ENCODE measurements around the gene PAQR3. TPM values are rescaled to one million over a fixed set of nuclear protein-coding genes. Genes with fewer than 3 reads are reported as not detected.

PAQR3 gene
- total and polyA plus RNA-seq, 2 of the 4 experiments (the other 2 are of a cell fraction): 11.5 to 11.8 TPM

- no TSS peak for BruUV-seq (replicated peaks)
- DNase-seq: no peak
Observed at GRCh38 chr4:78945651-78946179, 6.5 kb upstream of the PAQR3 start.

More at GRCh38 chr4:78945651-78946179, 6.5 kb upstream of the PAQR3 start:
- no peak overlapping the region for H3K4me3 ChIP-seq (ENCODE audit: insufficient read depth, low read depth, low read length)
- H2BK5ac ChIP-seq (ENCODE audit: low read depth, low read length, poor library complexity, severe bottlenecking): no peak overlapping the region
- no peak overlapping the region for H3K18ac ChIP-seq (ENCODE audit: low read depth, low read length)
- no peak overlapping the region for H4K91ac ChIP-seq (ENCODE audit: insufficient read depth, low read depth, low read length)
- intact Hi-C loops (cut with micrococcal nuclease) (no loop called here), dilution Hi-C loops (cut with HindIII; ENCODE audit: low sequenced_read_pairs, unreplicated experiment) (no loop called here), in situ Hi-C loops (cut with MboI; ENCODE audit: low sequenced_read_pairs) (loop anchor here (10.0 to 25.0 kb wide), 2 partner anchors 1249 to 1392 kb away; partner anchors contain the start of genes CFAP299 and PRDM8)
- no peak overlapping the region for H2BK120ac ChIP-seq (ENCODE audit: low read depth, low read length)
- TF ChIP-seq NFE2L2 (IDR thresholded peaks at IDR 0.05; ENCODE audit: low read depth, low read length): no peak
- TF ChIP-seq RCOR1 (IDR thresholded peaks at IDR 0.05; ENCODE audit: insufficient replicate concordance, low read length): no peak
- TF ChIP-seq FOS (IDR thresholded peaks at IDR 0.05; ENCODE audit: low read depth, low read length): no peak
- TF ChIP-seq CTCF (conservative IDR thresholded peaks at IDR 0.05; ENCODE audit: low read depth, low read length): no peak
- no peak for TF ChIP-seq RFX5 (IDR thresholded peaks at IDR 0.05; ENCODE audit: low read depth, low read length)
- TF ChIP-seq CHD1 (IDR thresholded peaks at IDR 0.05; ENCODE audit: low read depth, low read length): no peak
- no peak for TF ChIP-seq SMC3 (IDR thresholded peaks at IDR 0.05; ENCODE audit: low read depth, low read length)
- no peak for TF ChIP-seq MXI1 (IDR thresholded peaks at IDR 0.05; ENCODE audit: borderline replicate concordance, low read depth, low read length)
- TF ChIP-seq ELK1 (IDR thresholded peaks at IDR 0.05; ENCODE audit: borderline replicate concordance, low read depth, low read length): no peak
- TF ChIP-seq RAD21 (IDR thresholded peaks at IDR 0.05; ENCODE audit: low read length): no peak
- no peak for TF ChIP-seq USF2 (IDR thresholded peaks at IDR 0.05; ENCODE audit: low read depth, low read length)
- no peak for TF ChIP-seq MAZ (IDR thresholded peaks at IDR 0.05; ENCODE audit: borderline replicate concordance, low read depth, low read length)
- no peaks in the 10 kb centered on the region for H3K36me3 ChIP-seq (ENCODE audit: control insufficient read depth, insufficient read depth, low read length)
- H2AFZ ChIP-seq (replicated peaks; ENCODE audit: low read length, poor library complexity): no peak overlapping the region
- no peaks in the 10 kb centered on the region for H3K4me1 ChIP-seq (ENCODE audit: control insufficient read depth, insufficient read depth, low read length)
- no CpG with 5 or more reads among the region's 3 CpGs for WGBS, 2 experiments (ENCODE audit: extremely low coverage in 2 of 2, insufficient read length in 1 of 2)
- H4K5ac ChIP-seq (ENCODE audit: low read depth, low read length): no peak overlapping the region
- ChIA-PET CTCF (no interaction called here), POLR2A (ENCODE audit: unreplicated experiment) (no interaction called here)
- H2AK5ac ChIP-seq (ENCODE audit: low read depth, low read length): no peak overlapping the region
- H3K9me3 ChIP-seq (ENCODE audit: control insufficient read depth, insufficient read depth, low read length): no peaks in the 10 kb centered on the region
- no peak overlapping the region for H2BK15ac ChIP-seq (ENCODE audit: low read depth, low read length)
- H3K56ac ChIP-seq (ENCODE audit: extremely low read depth, insufficient read depth, low read length): no peak overlapping the region
- H3K9me1 ChIP-seq (ENCODE audit: insufficient read depth, low read length): no peaks in the 10 kb centered on the region
- H3K14ac ChIP-seq (replicated peaks; ENCODE audit: low read depth, low read length): no peak overlapping the region
- H4K20me1 ChIP-seq (ENCODE audit: insufficient read depth, low read length): no peaks in the 10 kb centered on the region
- H3K23ac ChIP-seq (ENCODE audit: low read depth, low read length): no peak overlapping the region
- ATAC-seq (ENCODE audit: low read depth): no peak
- no peak overlapping the region for H3K4ac ChIP-seq (ENCODE audit: low read depth, low read length)
- H2AK9ac ChIP-seq (replicated peaks; ENCODE audit: low read depth, low read length, poor library complexity): no peak overlapping the region
- H3K27me3 ChIP-seq (ENCODE audit: control insufficient read depth, insufficient read depth, low read length): peaks cover 16% of the 10 kb centered on the region
- no peak overlapping the region for H2BK20ac ChIP-seq (ENCODE audit: low read depth, low read length)
- H3K4me2 ChIP-seq (ENCODE audit: low read depth, low read length): no peak overlapping the region
- no peaks in the 10 kb centered on the region for H3K79me1 ChIP-seq (ENCODE audit: low read depth in 1 of 2, low read length in 2 of 2)
- H3K27ac ChIP-seq (ENCODE audit: insufficient read depth, low read length): no peak overlapping the region
- H4K8ac ChIP-seq (ENCODE audit: low read depth in 2 of 2, low read length in 2 of 2): no peak overlapping the region
- H3K9ac ChIP-seq (ENCODE audit: low read depth, low read length): no peak overlapping the region

Data from IMR-90 (cell line).